ENCODE results near the gene TMEM238.

Gene TMEM238

DNA sequence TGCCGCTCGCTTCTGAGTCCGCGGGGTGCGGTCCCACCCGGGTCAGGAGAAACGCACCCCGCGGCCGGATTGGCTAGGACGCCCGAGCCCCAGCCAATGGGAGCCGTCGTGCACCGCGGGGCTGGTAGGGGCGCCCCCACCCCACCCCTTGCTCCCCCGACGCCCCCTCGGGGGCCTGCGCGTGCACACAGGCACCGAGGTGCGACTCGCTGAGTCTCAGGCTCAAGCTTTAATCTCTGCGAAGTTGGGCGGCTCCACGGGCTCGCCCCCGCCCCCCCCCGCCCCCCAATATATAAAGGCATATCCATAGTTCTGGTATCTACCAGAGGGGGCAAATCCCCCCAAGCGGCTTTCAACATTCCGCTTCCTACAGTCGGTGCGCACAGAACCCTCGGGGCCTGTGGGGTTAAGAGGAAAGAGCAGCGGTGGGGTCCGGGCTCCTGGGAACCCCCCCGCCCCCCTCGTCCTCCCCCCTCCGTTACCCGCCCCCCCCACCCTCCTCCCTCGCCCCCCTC is 29.3 kb downstream of the TMEM238 start, which contains the start of gene COX6B2:
Gene COX6B2, minus strand, starts transcription at position 22 of the 515 bp plus-strand sequence. CDS start 198 bp downstream, outside the sequence.
- DNase-seq, result no peak

DNA sequence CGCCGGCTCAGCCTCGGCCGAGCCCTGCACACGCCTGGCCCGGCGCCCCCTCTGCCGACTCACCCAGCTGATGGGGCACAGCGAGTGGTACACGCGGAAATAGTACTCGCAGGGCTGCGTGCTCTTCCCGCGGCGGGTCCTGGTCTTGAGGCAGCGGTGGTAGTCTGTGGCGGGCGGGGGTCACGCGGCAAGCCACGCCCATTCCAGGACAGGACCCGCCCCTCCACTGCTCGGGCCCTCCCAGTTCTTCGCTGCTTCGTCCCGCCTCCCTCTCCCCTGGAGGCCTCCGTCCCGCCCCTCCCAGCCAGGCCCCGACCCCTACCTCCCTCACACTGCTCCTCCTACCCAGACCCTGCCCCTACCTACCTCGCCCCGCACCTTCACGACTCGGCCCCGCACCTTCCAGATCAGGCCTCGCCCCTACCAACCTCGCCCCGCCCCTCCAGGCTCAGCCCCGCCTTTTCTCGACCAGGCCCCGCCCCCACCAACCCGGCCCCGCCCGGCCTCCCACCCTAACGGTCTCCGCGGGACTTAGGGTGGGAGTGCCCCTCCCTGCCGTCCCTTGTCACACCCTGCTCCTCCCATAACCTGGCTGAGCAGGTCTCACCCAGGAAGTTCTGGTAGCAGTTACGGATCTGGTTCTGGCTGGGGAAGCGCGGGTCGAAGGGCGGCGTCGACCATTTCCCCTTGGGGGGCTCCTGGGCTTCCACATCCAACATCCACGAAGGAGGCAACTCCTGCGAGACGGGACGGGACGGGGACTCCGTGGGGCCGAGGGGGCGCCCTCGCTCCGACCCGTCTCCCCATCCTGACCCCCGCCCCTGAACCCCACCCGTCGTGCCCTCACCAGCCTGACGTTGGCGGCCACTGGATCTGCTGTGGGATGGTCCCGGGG is 30.0 kb downstream of the TMEM238 start:
- no peak for DNase-seq

DNA sequence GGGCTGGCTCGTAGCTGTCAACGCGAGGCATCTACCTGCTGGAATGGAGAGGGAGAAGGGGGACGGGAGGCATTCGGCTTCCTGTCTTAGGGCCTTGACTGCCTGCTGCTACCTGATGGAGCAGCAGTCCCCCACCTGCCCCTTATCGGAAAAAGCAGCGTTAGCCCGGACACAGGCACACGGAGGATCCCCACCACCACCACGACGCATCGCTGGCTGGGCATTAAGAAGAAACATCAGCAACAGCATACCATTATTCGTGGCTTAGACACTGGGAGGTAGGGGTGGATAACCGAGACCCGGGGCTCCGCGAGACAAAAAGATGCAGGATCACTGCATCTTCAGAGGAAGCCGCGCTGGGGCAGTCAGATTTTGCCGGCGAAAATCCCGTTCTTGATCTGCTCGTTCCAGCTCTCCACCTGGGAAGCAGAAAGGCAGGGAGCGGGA is 30.7 kb downstream of the TMEM238 start:
- DNase-seq, result no peak

DNA sequence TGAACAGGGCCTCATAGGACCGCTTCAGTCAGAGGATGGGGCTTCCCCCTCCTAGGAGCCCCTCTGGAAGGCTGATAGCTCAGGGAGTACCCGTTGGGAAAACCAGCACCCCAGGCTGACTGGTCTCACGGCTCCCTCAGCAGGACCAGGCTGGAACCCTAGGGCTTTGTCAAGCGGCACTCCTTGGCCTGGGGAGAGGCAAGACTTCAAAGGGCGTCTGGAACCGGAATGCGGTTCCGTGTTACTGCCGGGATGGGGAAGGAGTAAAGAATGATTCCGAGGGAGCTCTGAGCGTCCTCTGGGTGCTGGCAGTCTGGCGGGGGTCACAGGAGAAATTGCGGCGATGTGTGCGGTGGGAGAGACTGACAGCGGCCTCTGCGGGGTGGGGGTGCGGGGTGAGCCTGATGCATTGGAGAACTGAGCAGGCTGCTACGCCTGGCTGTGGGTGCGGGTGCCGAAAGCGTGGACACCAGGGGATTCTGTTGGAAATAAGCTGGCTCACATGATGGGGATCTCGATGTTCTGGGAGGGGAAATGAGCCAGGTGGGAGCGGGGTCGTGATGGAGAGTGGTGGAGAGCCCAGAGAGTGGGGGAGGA is 31.4 kb downstream of the TMEM238 start:
- no peak for DNase-seq

DNA sequence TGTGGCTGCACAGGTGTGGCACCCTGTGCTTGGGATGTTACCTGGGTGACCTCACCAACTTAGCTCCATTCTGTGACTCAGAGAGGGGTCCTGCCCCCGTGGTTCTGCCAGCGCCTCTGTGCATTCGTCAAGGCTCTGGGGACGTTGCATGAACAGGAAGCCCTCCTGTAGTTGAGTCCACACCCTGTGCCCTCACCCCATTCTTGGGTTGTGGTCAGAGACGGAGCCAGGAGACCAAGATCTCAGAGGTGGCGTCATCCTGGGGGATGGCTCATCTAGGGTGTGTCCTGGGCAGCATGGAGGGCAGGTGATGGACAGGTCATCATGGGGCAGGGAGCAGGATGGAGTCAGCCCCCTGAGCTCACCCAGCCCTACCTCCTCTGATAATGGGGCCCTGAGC is 32.1 kb downstream of the TMEM238 start:
- no peak for DNase-seq

DNA sequence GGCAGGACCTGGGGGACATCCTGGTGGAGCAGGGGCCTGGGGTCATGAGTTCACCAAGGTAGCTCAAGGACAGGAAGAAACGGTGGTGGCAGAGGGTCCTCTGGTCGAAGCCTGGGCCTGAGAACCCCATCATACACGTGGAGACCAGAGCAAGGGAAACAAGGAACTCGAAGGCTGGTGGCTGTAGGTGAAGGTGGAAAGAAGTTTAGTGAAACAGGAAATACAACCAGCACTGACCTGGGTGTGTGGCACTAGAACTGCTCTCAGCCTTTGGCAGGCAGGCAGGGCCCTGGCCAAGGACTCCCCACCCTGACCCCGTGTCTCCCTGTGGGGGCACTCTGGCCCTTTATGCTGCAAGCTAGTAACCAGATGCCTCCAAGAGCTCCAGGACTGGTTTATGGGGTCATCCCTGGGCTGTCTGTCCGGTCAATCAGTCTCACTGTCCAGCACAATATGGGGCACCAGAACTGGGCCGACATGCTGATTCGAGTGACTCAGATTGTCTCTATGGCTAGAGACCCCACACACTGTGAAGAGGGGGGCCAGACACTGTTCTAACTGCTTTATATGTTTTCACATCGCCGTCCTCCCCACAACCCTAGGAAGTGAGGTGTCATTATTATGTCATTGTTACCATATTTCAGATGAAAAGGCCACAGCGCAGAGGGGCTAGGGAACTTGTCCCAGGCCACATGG is 33.3 kb downstream of the TMEM238 start:
- DNase-seq, result no peak

DNA sequence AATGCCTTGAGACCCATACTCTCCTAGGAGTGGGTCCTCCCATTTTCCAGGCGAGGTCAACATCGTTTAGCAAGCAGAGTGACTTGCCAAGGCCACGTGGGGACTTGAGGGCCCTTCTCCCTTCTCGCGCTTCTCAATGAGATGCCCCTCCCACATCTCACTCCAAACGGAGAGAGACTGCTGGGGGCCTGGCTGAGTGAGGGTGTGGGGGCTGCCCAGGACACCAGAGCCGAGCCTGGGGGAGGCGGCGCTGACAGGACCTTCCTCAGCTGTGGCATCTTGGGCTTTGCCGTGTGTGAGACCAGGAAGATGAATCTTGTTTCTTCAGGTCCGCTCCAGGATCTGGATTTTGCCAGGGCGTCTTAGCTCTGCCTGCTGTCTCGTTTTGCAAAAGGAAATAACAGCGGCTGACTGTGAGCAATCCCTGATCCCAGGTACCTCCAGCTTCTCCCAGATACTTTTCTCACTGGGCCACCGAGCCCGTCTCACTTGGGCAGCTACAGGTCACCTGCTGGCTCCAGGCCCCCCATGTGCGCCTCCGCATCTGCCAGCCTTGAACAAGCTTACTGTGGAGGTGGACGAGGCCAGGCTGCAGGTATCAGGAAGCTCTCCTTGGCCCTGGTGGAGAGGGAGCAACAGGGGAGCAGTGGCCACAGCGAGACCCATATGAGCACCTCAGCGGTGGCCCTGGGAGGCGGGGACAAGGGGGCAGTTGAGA is 35.6 kb downstream of the TMEM238 start:
- no peak for DNase-seq

DNA sequence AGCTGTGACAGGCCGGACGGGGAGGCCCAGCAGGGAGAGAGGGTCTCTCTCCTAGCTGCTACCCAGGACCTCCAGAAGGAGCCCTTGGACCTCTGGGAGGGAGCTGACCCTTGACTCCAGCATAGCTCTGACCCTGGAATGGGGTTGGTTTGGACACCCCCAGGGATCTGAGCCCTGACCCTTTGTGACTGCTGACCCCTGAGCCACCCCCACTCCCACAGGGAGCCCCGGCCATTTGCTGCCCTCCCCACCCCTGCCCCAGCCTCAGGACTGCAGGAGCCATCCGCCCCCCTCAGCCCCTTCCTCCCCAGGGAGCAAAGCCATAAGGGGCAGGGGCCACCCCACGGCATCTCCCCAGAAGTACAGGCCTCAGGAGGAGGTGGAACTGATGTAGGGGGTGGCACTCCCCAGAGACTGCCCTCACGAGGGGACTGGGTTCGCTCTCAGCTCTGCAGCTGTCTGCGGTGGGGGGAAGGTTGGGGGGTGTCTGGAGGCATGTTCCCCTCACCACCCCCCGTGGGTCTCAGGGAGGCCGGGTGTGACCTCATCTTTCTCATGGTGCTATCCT is 36.6 kb downstream of the TMEM238 start:
- DNase-seq, result no peak

DNA sequence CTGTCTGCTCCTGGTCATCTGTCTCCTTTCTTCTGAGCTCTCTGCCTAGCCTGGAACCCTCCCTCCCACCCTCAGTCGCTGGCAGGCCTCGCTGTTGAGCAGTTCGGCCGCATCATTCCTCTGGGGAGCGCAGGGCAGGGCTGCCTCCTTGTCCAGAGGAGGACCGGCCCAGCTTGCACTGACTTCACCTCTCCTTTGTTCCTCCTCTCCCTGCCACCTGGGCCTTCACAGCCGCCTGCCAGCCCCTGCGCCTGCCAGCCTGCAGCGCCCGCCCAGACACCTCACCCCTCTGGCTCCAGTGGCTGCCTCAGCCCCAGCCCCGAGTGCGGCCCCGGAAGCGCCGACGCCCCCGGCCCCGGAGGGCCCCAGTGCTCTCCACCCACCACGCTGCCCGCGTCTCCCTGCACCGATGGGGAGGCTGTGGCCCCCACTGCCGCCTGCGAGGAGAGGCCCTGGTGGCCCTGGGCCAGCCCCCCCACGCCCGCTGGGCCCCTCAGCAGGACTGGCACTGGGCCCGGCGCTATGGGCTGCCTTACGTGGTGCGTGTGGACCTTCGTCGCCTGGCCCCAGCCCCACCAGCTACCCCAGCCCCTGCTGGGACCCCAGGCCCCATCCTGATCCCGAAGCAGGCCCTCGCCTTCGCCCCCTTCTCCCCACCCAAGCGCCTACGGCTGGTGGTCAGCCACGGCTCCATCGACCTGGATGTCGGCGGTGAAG is 37.2 kb downstream of the TMEM238 start:
- no peak for DNase-seq

DNA sequence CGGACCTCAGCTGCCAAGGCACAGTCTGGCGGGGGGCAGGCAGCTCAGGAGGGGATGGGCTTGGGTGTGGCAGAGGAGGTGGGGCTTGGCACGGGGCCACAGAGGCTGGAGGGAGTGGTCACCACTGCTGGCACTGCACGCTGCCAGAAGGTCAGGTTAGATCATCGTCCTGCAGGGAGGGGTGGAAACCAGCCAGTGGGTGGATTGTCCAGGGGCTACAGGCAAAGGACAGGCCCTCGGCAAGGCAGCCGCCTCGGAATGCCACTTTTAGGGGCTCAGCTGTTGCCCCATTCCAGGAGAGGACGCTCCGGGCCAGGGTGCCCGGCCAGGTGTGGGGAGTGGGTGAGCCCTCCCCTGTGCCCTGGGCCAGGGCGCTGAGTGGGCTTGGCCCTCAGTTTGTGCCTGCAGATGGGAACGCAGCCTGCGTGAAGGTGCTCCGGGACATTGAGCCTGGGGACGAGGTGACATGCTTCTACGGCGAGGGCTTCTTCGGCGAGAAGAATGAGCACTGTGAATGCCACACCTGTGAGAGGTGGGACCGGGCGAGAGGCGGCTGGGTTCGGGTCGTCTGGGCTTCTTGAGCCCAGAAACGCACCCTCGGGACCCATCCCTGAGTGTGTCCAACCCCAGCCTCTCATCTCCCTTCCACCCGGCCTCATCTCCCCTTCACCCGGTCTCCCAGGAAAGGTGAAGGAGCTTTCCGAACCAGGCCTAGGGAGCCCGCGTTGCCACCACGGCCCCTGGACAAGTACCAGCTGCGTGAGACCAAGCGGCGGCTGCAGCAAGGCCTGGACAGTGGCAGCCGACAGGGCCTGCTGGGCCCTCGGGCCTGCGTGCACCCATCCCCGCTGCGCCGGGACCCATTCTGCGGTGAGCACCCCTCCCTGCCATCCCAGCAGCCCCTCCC is 38.0 kb downstream of the TMEM238 start:
- DNase-seq, result no peak

DNA sequence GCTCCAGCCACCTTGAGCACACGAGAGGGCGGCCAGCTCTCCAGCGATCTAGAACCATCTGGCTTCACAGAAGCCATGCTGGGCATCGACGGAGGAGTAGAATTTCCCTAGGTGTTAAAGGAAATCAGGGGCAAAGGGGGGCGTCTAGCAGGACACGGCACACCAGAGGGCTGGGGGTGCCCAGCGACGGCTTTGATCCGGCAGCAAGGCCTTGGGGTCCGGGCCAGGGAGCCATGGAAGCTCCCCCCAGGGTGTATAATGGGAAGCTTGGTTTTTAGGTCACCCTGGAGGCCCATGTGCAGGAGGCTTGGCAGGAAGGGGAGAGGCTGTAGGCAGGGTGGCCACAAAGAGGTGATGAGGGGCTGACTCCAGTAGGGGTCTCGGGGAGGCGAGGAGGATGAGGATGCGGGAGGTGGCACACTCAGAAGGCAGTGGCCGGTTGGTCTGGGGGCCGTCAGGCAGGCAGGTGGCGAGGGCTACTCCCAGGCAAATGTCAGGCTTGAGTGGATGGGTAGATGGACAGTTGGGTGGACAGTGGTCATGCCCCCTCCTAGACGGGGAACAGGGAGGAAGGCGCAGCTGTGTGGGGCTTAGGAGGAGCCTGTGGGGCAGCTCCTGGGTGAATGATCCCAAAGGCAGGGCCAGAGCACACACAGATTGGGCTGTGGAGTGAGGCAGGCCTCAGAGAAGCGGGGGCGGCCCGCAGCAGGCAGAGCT is 38.8 kb downstream of the TMEM238 start:
- DNase-seq, result no peak

DNA sequence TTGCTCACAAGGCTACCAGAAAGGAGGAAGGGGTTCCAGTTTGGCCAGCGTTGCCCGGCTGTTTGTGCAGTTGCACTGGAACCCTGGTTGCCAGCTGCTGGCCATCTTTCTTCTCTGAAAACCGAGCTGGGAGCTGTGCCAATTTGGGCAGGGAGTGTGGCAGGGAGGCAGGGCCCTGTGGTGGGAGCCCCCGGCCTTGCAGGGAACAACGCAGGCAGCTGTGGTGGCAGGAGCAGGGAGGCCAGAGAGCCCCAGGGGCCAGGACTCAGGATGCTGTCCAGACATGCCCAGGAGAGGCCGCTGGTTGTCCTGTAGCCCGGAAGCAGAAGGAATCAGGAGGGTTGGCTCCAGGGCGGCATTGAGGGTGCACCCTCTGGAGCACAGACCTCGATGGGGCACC is 39.6 kb downstream of the TMEM238 start:
- DNase-seq, result no peak

DNA sequence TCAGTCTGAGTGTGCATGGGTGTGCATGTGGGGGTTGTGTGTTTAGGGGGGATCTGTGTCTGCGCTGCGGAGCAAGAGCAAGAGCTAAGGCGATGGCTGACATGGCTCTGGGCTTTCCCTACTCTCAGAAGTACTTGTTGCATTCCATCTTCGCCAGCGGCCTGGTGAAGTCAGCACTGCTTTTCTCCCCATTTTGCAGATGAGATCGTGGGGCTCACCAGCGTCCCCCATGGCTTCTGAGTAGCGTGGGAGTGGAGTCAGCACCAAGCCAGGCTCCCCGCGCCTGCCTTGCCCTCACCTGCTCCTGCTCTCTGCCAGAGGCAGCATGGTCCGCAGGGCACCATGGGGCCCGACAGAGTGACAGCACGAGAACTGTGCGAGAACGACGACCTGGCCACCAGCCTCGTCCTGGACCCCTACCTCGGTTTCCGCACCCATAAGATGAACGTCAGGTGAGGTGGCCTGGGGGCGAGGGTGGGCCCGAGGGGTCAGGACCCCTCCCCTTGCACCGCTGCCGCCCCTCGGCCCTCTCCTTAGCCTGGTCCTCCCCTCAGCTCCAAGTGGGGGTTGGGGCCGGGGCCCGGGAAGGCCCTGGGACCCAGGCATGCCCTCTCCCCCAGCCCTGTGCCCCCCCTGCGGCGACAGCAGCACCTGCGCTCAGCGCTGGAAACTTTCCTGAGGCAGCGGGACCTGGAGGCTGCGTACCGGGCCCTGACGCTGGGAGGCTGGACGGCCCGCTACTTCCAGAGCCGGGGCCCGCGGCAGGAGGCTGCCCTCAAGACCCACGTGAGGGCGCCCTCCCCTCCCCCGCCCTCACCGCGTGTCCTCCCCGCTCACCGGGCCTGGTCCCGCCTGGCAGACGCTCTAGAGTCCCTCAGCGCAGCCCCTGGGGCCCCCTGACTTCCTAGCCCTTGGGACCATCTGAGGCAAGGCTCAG is 42.2 kb downstream of the TMEM238 start:
- no peak for DNase-seq

DNA sequence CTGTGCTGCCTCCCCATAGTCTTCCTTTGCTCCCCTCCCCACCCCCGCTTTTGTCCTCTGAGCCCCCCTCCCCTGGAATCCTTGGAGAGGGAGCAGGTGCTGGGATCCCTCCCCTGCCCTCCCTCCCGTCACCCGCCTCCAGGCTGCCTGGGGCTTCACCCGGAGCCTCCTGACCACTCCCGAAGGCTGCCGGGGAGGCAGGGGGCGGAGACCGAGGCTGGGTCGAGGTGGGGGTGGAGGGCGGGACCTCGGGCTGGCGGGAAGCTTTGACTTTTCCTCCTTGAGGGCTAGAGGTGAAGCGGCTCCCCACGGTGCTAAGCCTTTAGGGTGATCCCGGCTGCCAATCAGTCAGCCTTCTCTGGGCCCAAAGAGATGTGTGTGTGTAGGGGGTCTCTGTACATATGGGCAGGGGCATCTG is 42.9 kb downstream of the TMEM238 start:
- DNase-seq, result no peak

DNA sequence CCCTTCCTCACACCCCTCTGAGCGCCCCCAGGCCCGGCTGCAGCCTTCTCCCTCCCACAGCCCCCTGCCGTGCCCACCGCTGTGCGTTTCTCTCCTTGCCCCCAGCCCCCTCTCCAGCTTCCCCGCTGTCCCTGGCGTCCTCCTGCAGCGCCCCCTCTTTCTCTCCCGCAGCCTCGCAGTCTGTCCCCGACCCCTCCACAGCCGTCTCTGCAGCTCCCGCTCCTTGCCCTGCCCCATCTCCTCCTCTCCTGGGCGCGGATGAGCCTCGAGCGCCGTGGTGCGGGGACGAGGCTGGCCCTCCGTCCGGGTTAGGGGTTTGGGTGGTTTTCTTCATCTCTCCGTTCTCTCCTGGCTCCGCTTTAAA is 43.3 kb downstream of the TMEM238 start:
- no peak for DNase-seq

DNA sequence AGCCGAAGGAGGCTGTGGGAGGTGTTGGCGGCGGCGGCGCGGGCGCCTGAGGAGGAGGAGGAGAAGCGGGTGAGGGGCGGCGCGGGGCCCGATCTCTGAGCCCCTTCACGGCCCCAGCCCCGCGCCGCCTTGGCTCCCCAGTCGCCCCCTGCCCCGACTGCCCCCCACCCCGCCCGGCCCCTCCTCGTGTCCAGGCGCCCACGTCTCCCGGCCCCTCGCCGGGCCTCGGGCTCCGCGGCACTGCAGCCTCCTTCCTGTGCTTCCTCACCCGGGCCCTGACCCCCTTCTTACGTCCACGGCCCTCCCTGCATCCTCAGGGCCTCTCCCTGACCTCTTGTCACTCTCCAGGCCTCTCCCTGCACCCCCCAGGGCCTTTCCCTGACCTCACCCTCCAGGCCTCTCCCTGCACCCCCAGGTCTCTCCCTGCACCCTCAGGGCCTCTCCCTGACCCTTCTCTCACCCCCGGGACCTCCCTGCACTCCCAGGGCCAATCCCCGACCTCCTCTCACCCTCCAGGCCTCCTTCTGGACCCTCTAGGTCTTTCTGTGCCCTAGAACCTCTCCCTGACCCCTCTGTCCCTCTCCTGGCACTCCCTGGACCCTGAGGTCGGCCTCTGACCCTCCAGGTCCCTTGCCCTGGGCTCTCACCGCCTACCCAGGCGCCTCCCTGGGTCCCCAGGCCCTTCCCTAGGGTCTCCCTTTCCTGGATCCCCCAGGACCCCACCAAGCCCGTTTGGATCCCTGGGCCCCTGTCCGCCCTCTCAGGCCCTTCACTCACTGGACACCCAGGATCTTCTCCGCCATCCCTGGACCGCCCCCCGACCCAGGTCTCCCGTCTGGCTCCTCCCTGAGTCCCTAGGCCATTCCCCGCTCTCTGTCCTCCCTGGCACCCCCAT is 44.0 kb downstream of the TMEM238 start:
- no peak for DNase-seq

DNA sequence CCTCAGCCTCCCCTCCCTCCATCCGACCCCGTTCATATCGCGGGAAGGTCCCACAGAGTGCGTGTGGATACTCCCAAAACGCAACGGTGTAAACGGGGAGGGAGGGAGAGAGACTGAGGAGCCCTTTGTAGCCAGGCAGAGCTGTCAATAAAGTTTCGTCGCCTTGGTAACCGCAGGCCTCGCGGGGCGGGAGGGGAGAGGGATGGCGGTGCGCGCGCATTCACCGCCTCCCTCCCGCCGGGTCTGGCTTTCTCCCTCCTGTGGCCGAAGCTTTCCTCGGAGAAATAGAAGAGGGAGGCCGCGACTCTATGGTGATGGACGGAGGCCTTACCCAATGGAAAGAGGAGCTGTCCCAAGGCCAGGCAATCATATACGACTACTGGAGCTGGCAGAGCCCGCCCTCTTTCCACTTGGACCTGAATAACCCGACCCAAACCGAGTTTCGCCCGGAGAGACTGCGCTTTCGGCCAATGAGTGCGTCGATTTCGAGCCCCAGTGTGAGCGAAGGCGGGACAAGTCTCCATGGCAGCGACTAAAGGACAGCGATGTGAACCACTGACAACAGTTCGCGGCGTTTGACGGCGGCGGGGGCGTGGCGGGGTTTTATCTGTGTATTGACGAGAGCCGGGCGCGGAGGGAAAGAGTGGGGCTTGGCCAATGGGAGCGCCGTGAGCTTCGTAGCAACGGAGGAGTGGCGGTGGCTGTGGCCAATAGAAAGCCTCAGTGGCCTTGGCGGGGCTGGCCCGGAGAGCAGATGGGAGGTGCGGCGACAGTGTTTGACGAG is 44.8 kb downstream of the TMEM238 start, which contains the start of gene KMT5C:
Gene KMT5C, plus strand, starts transcription at position 772 of the 784 bp plus-strand sequence. CDS start 2,061 bp downstream, outside the sequence.
- DNase-seq, result peak; percentile 100
